HepG2 (cell line): Measurements from ENCODE around the gene APBA3. TPM values are rescaled to one million over a fixed set of nuclear protein-coding genes. Genes with fewer than 3 reads are reported as not detected.

Experiments
- ATAC-seq: fragments of 200-7000 bp; cut with Tn5 transposase; 3 replicates; pipeline ENCODE4 v1.9.1; 2020; ENCODE audit warnings: mild to moderate bottlenecking, moderate library complexity
- BruUV-seq: library from RNA; stranded (reverse); fragments of 400-500 nt; replicated peaks from 2 replicates; lab custom pipeline; 2021; lab: Mats Ljungman, UMichigan
- CTCF ChIA-PET: fragments of 300-600 bp; formaldehyde crosslinking; extraction: SDS; loops from one replicate; lab custom pipeline; 2021; ENCODE audit warnings: low total read pairs, inconsistent platforms, low intra/inter-chr PET ratio; lab: Yijun Ruan, JAX
- POLR2A ChIA-PET: fragments of 350-600 bp; sonication (Branson Sonifier 250); formaldehyde crosslinking; loops from one replicate; lab custom pipeline; 2020; ENCODE audit warnings: antibody characterized with exemption, inconsistent platforms; lab: Yijun Ruan, JAX
- DNase-seq: peaks from one replicate; pipeline ENCODE4 v3.0.0-alpha.2; 2015; ENCODE audit warnings: low spot score
- FAIRE-seq: peaks from 3 replicates; lab custom pipeline; 2011; peaks lifted over from hg19 to GRCh38; lab: Jason Lieb, UNC
- H2AFZ ChIP-seq: one replicate; pipeline ENCODE4 v1.6.1; 2011; ENCODE audit warnings: low read length, inconsistent platforms
- H3K27ac ChIP-seq: fragments of 300-600 bp; 3 replicates; pipeline ENCODE4 v1.8.0; 2011; ENCODE audit warnings: mixed run types, mild to moderate bottlenecking, mixed read lengths, low read length, inconsistent platforms; ENCODE audit not compliant: insufficient read depth; ENCODE audit errors: extremely low read length
- H3K27me3 ChIP-seq, 2 experiments: fragments of 200-600 bp in 1 of 2; 2 replicates in 1 of 2; 3 replicates in 1 of 2; pipeline versions ENCODE4 v1.6.0 to v1.8.0; 2011; ENCODE audit warnings: low read length in 2 of 2, mild to moderate bottlenecking in 2 of 2, moderate library complexity in 2 of 2, inconsistent platforms in 1 of 2; ENCODE audit not compliant: insufficient read depth in 2 of 2, control insufficient read depth in 1 of 2
- H3K36me3 ChIP-seq, 2 experiments: fragments of 200-600 bp in 1 of 2; replicated peaks in 1 of 2; 2 replicates in 1 of 2; 3 replicates in 1 of 2; pipeline versions ENCODE4 v1.5.1 to v1.8.0; 2011; ENCODE audit warnings: low read length in 2 of 2, inconsistent platforms in 1 of 2; ENCODE audit not compliant: insufficient read depth in 2 of 2, control insufficient read depth in 1 of 2
- H3K4me1 ChIP-seq: 2 replicates; pipeline ENCODE4 v1.5.1; 2012; ENCODE audit warnings: low read length, inconsistent platforms; ENCODE audit not compliant: insufficient read depth
- H3K4me2 ChIP-seq: 2 replicates; pipeline ENCODE4 v1.6.0; 2011; ENCODE audit warnings: low read depth, low read length, inconsistent platforms
- H3K4me3 ChIP-seq, 3 experiments: fragments of 200-600 bp in 1 of 3; sonication (generic), shearing (Covaris generic) in 1 of 3; replicated peaks in 1 of 3; 2 replicates each; pipeline ENCODE4 v1.5.1; 2011 to 2016; ENCODE audit warnings: low read length in 3 of 3, inconsistent platforms in 2 of 3, low read depth in 2 of 3, mild to moderate bottlenecking in 2 of 3, control low read depth in 1 of 3, mixed read lengths in 1 of 3; ENCODE audit not compliant: insufficient read depth in 1 of 3
- H3K79me2 ChIP-seq: one replicate; pipeline ENCODE4 v1.6.1; 2011; ENCODE audit warnings: low read length, inconsistent platforms; ENCODE audit not compliant: insufficient read depth
- H3K9ac ChIP-seq: 2 replicates; pipeline ENCODE4 v1.6.0; 2011; ENCODE audit warnings: mild to moderate bottlenecking, low read depth, low read length, inconsistent platforms; ENCODE audit not compliant: insufficient read depth
- H3K9me3 ChIP-seq: 2 replicates; pipeline ENCODE4 v1.5.1; 2012; ENCODE audit warnings: mild to moderate bottlenecking, low read length
- H4K20me1 ChIP-seq: 2 replicates; pipeline ENCODE4 v1.6.0; 2011; ENCODE audit warnings: inconsistent platforms, mild to moderate bottlenecking, low read length, moderate library complexity; ENCODE audit not compliant: insufficient read depth
- HOXA9 ChIP-seq: sonication (generic); formaldehyde crosslinking; IDR thresholded peaks from 2 replicates; pipeline ENCODE4 v1.8.1; 2022; ENCODE audit warnings: missing genetic modification reagents, mild to moderate bottlenecking, moderate library complexity, borderline replicate concordance
- NFIB ChIP-seq: sonication (generic); formaldehyde crosslinking; IDR thresholded peaks from 2 replicates; pipeline ENCODE4 v1.9.0; 2021; ENCODE audit warnings: missing genetic modification reagents, mild to moderate bottlenecking, borderline replicate concordance
- PREB ChIP-seq: sonication (generic); formaldehyde crosslinking; IDR thresholded peaks from 2 replicates; pipeline ENCODE4 v1.4.0; 2020; ENCODE audit warnings: missing genetic modification reagents
- RNF219 ChIP-seq: sonication (generic); formaldehyde crosslinking; IDR thresholded peaks from 2 replicates; pipeline ENCODE4 v1.5.0; 2020; ENCODE audit warnings: mild to moderate bottlenecking, missing genetic modification reagents
- ZBTB34 ChIP-seq: sonication (generic); formaldehyde crosslinking; IDR thresholded peaks from 2 replicates; pipeline ENCODE4 v1.8.0; 2022; ENCODE audit warnings: mild to moderate bottlenecking, missing genetic modification reagents
- ZNF337 ChIP-seq: sonication (generic); formaldehyde crosslinking; IDR thresholded peaks from 2 replicates; pipeline ENCODE4 v1.5.1; 2020; ENCODE audit warnings: missing genetic modification reagents, low read depth, mild to moderate bottlenecking, borderline replicate concordance
- ZNF350 ChIP-seq: sonication (generic); formaldehyde crosslinking; IDR thresholded peaks from 2 replicates; pipeline ENCODE4 v1.4.0; 2020; ENCODE audit warnings: mild to moderate bottlenecking, low read depth, missing genetic modification reagents, borderline replicate concordance
- ZNF460 ChIP-seq: sonication (generic); formaldehyde crosslinking; IDR thresholded peaks from 2 replicates; pipeline ENCODE4 v1.5.1; 2020; ENCODE audit warnings: missing genetic modification reagents, mild to moderate bottlenecking, borderline replicate concordance
- ZNF484 ChIP-seq: sonication (generic); formaldehyde crosslinking; IDR thresholded peaks from 2 replicates; pipeline ENCODE4 v1.5.1; 2020; ENCODE audit warnings: mild to moderate bottlenecking, low read depth, missing genetic modification reagents, borderline replicate concordance
- WGBS: methylation state at CpG from one replicate; pipeline ENCODE4 v1.1.6; 2017; ENCODE audit warnings: low lambda C conversion rate; 5-methylcytosine and 5-hydroxymethylcytosine counted together
- in situ Hi-C: cut with HindIII; loops from 2 replicates; pipeline ENCODE4 v1.10.0; 2017; ENCODE audit warnings: low pct_unique_long_range_greater_than_20kb; ENCODE audit not compliant: extremely low pct_ligation_motif_present
- intact Hi-C: fragments of 100-400 bp; cut with micrococcal nuclease; formaldehyde crosslinking; loops from one replicate; pipeline ENCODE4 v1.10.0; 2022; ENCODE audit not compliant: unreplicated experiment
- polyA plus RNA-seq, 8 experiments: library from polyadenylated mRNA; depleted of rRNA in 3 of 8; stranded (reverse) in 7 of 8; unstranded in 1 of 8; fragments of >200 nt; fragmentation: Illumina TruSeq in 4 of 8; extraction: Trizol in 4 of 8; gene quantifications; 2 replicates each; pipeline versions ENCODE4 v1.2.1 to v1.2.3, GENCODE V29; 2011 to 2016; ENCODE audit warnings: low read depth in 4 of 8, missing spikeins in 1 of 8, mixed read lengths in 1 of 8; ENCODE audit not compliant: insufficient read depth in 1 of 8
- total RNA-seq, 5 experiments: library from RNA; depleted of rRNA; stranded (reverse); fragments of >200 nt; fragmentation: Illumina TruSeq; extraction: Trizol; gene quantifications; 2 replicates each; pipeline ENCODE4 v1.2.3, GENCODE V29; 2016; ENCODE audit warnings: low read depth in 1 of 5

The APBA3 gene
- total and polyA plus RNA-seq, 2 of the 13 experiments (the other 11 are each of a cell fraction or from before 2014, with no cell fraction given) = 14.2 to 14.3 TPM

- Histone ChIP-seq H3K9me3 (no peaks in the 10 kb centered on the region), H3K9ac (no peak overlapping the region), H3K27ac (no peak overlapping the region), H3K36me3 (no peaks in the 10 kb centered on the region), H3K79me2 (no peaks in the 10 kb centered on the region), H3K4me1 (no peaks in the 10 kb centered on the region), H2AFZ (no peak overlapping the region), H4K20me1 (no peaks in the 10 kb centered on the region), H3K4me3 (no peak overlapping the region), H3K4me2 (no peak overlapping the region), H3K27me3 (peaks cover 4 to 36% of the 10 kb centered on the region in 2 experiments)
- in situ Hi-C loops (no loop called here), intact Hi-C loops (no loop called here)
- DNase-seq (no peak), FAIRE-seq (no peak), ATAC-seq (no peak)
- ChIA-PET CTCF (no interaction called here), POLR2A (no interaction called here)
- no peak for TF ChIP-seq ZBTB34 (CRISPR knock-in tag)
- TF ChIP-seq ZNF337 (CRISPR knock-in tag) = no peak
- no peak for TF ChIP-seq RNF219 (CRISPR knock-in tag)
- TF ChIP-seq NFIB (CRISPR knock-in tag) = no peak
- TF ChIP-seq ZNF484 (CRISPR knock-in tag) = no peak
- no peak for TF ChIP-seq ZNF350
- TF ChIP-seq PREB (CRISPR knock-in tag) = no peak
- no peak for TF ChIP-seq HOXA9 (CRISPR knock-in tag)
- no peak for TF ChIP-seq ZNF460
- WGBS = 64% methylated on average over 17 of the region's 21 CpGs
- BruUV-seq = no TSS peak
Measured at GRCh38 chr19:3800996-3801395, 39.5 kb upstream of the APBA3 start.
